HG03103 (cell line): Measurements from ENCODE around the gene SDK1.

Experiments used
- ATAC-seq: cut with Tn5 transposase; IDR thresholded peaks from one replicate; pipeline ENCODE4 v1.9.1; 2021; ENCODE audit warnings: low read depth; ENCODE audit not compliant: unreplicated experiment

Gene SDK1

GRCh38 chr7:3636131-3636860, 335.2 kb downstream of the SDK1 start:
- ATAC-seq = no peak

GRCh38 chr7:3639253-3639652, 338.2 kb downstream of the SDK1 start:
- no peak for ATAC-seq

GRCh38 chr7:3641582-3641981, 340.5 kb downstream of the SDK1 start:
- no peak for ATAC-seq

GRCh38 chr7:3643091-3643490, 342.0 kb downstream of the SDK1 start:
- no peak for ATAC-seq

- ATAC-seq = no peak
Observed at GRCh38 chr7:3648276-3648675, 347.2 kb downstream of the SDK1 start.

GRCh38 chr7:3649250-3649649, 348.2 kb downstream of the SDK1 start:
- no peak for ATAC-seq

- ATAC-seq = no peak
Observed at GRCh38 chr7:3649678-3650440, 348.8 kb downstream of the SDK1 start.

GRCh38 chr7:3650844-3651243, 349.8 kb downstream of the SDK1 start:
- no peak for ATAC-seq

GRCh38 chr7:3655635-3656034, 354.6 kb downstream of the SDK1 start:
- ATAC-seq = no peak

- ATAC-seq = no peak
Observed at GRCh38 chr7:3657206-3657605, 356.2 kb downstream of the SDK1 start.

GRCh38 chr7:3668743-3669142, 367.7 kb downstream of the SDK1 start:
- no peak for ATAC-seq

- ATAC-seq = no peak
Observed at GRCh38 chr7:3670898-3671297, 369.8 kb downstream of the SDK1 start.

- ATAC-seq = no peak
Observed at GRCh38 chr7:3673524-3673923, 372.5 kb downstream of the SDK1 start.

GRCh38 chr7:3678314-3678810, 377.3 kb downstream of the SDK1 start:
- ATAC-seq = no peak

- no peak for ATAC-seq
Observed at GRCh38 chr7:3682028-3682710, 381.1 kb downstream of the SDK1 start.

- no peak for ATAC-seq
Observed at GRCh38 chr7:3683546-3684539, 382.8 kb downstream of the SDK1 start.

GRCh38 chr7:3688071-3688470, 387.0 kb downstream of the SDK1 start:
- no peak for ATAC-seq

GRCh38 chr7:3688842-3689241, 387.8 kb downstream of the SDK1 start:
- ATAC-seq = no peak

- no peak for ATAC-seq
Observed at GRCh38 chr7:3691478-3692158, 390.6 kb downstream of the SDK1 start.

- ATAC-seq = no peak
Observed at GRCh38 chr7:3695602-3696001, 394.6 kb downstream of the SDK1 start.
